Stimulated activated CD4-positive, alpha-beta T cell treated with anti-CD3 and anti-CD28 coated beads, Interleukin-15, amount 100 ng/mL, for 48 hours (primary cell): Measurements from ENCODE around the gene DSTYK.
"Not testable (repeated sequence)": the region's sequence is repeated elsewhere in the genome, so short reads cannot be mapped to it uniquely, and the experiment has no call there.

Source experiments
- DNase-seq, 2 donors: peaks; one replicate each; pipeline ENCODE4 v3.0.0-alpha.2; 2020; ENCODE audit warnings: low read depth in 2 of 2

The DSTYK gene

GRCh38 chr1:205220421-205220820, 8.9 kb upstream of the DSTYK start:
- no peak for DNase-seq

- no peak for DNase-seq
Observed at GRCh38 chr1:205217418-205217817, 5.9 kb upstream of the DSTYK start.

- DNase-seq: no peak
Observed at GRCh38 chr1:205216588-205216987, 5.1 kb upstream of the DSTYK start.

GRCh38 chr1:205214756-205215155, 3.3 kb upstream of the DSTYK start:
- DNase-seq: no peak

- no peak for DNase-seq
Observed at GRCh38 chr1:205211839-205212536, 486 bp upstream of the DSTYK start.

GRCh38 chr1:205210756-205211168, 740 bp downstream of the DSTYK start:
- no peak for DNase-seq

- no peak for DNase-seq
Observed at GRCh38 chr1:205208811-205209210, 2.7 kb downstream of the DSTYK start.

- no peak for DNase-seq
Observed at GRCh38 chr1:205205055-205205454, 6.4 kb downstream of the DSTYK start.

GRCh38 chr1:205204552-205204951, 7.0 kb downstream of the DSTYK start:
- DNase-seq: no peak

- peak in 1 of 2 donors; percentile 14 for DNase-seq
Observed at GRCh38 chr1:205199931-205200299, 11.6 kb downstream of the DSTYK start.

GRCh38 chr1:205199090-205199930, 12.2 kb downstream of the DSTYK start:
- peak; percentile 28 to 36 for DNase-seq

GRCh38 chr1:205192287-205192686, 19.2 kb downstream of the DSTYK start:
- DNase-seq: no peak

- no peak for DNase-seq
Observed at GRCh38 chr1:205191622-205192021, 19.9 kb downstream of the DSTYK start.

- no peak for DNase-seq
Observed at GRCh38 chr1:205190845-205191577, 20.5 kb downstream of the DSTYK start.

- no peak for DNase-seq
Observed at GRCh38 chr1:205189131-205189530, 22.4 kb downstream of the DSTYK start.

- DNase-seq: no peak
Observed at GRCh38 chr1:205188596-205188995, 22.9 kb downstream of the DSTYK start.

GRCh38 chr1:205188098-205188497, 23.4 kb downstream of the DSTYK start:
- no peak for DNase-seq

- no peak for DNase-seq
Observed at GRCh38 chr1:205187420-205187819, 24.1 kb downstream of the DSTYK start.

GRCh38 chr1:205186191-205186590, 25.3 kb downstream of the DSTYK start:
- DNase-seq: no peak

- no peak for DNase-seq
Observed at GRCh38 chr1:205183676-205184335, 27.7 kb downstream of the DSTYK start.

GRCh38 chr1:205182930-205183329, 28.6 kb downstream of the DSTYK start:
- DNase-seq: no peak

GRCh38 chr1:205180331-205180730, 31.2 kb downstream of the DSTYK start:
- not testable (repeated sequence) for DNase-seq
